Suprapubic skin (tissue), 4 donors: ENCODE measurements around the gene TNFAIP2. TPM values are rescaled to one million over a fixed set of nuclear protein-coding genes. Genes with fewer than 3 reads are reported as not detected.

ENCODE experiments used
- DNase-seq, 2 donors: peaks; one replicate each; pipeline ENCODE4 v3.0.0-alpha.2; 2019; ENCODE audit warnings: low spot score in 2 of 2
- H3K27ac ChIP-seq: fragments of 200-600 bp; sonication (generic); one replicate; pipeline ENCODE4 v1.5.1; 2019
- H3K27me3 ChIP-seq: fragments of 200-600 bp; sonication (generic); one replicate; pipeline ENCODE4 v1.5.1; 2019
- H3K36me3 ChIP-seq: fragments of 200-600 bp; sonication (generic); one replicate; pipeline ENCODE4 v1.5.1; 2019
- H3K4me1 ChIP-seq: fragments of 200-600 bp; sonication (generic); one replicate; pipeline ENCODE4 v1.5.1; 2019
- H3K4me3 ChIP-seq: fragments of 200-600 bp; sonication (generic); one replicate; pipeline ENCODE4 v1.5.1; 2019; ENCODE audit warnings: mild to moderate bottlenecking
- H3K9me3 ChIP-seq: fragments of 200-600 bp; sonication (generic); one replicate; pipeline ENCODE4 v1.5.1; 2019
- EP300 ChIP-seq: sonication (generic); formaldehyde crosslinking; IDR thresholded peaks from one replicate; pipeline ENCODE4 v1.6.1; 2017; ENCODE audit warnings: antibody characterized with exemption
- POLR2A ChIP-seq, 2 donors: fragments of 450-650 bp; IDR thresholded peaks; one replicate each; pipeline ENCODE4 v1.6.1; 2017; ENCODE audit warnings: antibody characterized with exemption in 2 of 2, mild to moderate bottlenecking in 2 of 2, moderate library complexity in 2 of 2
- POLR2AphosphoS5 ChIP-seq, 3 donors: sonication (generic); formaldehyde crosslinking; IDR thresholded peaks; one replicate each; pipeline ENCODE4 v1.6.1; 2017; ENCODE audit warnings: antibody characterized with exemption in 3 of 3
- WGBS: methylation state at CpG from one replicate; pipeline ENCODE4 v1.1.5; 2018; 5-methylcytosine and 5-hydroxymethylcytosine counted together
- total RNA-seq, 4 donors: library from RNA; depleted of rRNA; stranded (reverse); fragments of >200 nt; gene quantifications; one replicate each; pipeline ENCODE4 v1.1.0, GENCODE V29; 2016
- TF ChIP-seq, protein P1 (sequence below), 2 donors: fragments of 200-600 bp in 1 of 2; fragments of 450-650 bp in 1 of 2; sonication (generic) in 1 of 2; IDR thresholded peaks; one replicate each; pipeline ENCODE4 v1.5.1; 2016 to 2019; ENCODE audit warnings: antibody characterized with exemption in 2 of 2, mild to moderate bottlenecking in 1 of 2, moderate library complexity in 1 of 2

TNFAIP2 gene
- total RNA-seq, 4 donors from 2014 or later, result 11.9 to 23.3 (median 16.4) TPM

DNA sequence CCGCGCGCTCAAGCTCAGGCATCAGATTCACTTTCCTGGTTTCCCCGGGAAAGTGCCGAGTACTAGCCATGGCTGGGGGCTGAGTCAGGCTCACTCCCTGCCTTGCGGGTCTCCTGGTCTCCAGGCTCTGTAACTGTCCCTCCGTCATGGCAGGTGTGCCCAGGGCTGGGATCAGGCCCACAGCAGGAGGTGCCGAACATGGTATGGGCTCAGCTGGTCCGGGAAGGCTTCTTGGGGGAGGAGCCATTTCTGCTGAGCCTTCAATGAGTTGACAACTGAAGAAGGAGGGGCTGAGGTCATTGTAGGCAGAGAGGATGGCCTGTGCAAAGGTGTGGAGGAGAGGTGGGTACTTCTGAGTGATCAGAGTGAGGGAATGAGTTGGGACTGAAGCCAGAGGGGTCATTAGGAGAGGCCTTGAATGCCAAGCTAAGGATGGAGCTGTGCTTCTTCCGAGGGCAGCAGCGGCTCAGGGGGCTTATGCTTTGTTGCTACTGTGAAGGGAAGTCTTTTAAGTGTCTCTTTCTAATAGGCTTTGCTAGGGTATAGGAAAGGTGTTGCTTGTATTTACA lies 28.0 kb upstream of the TNFAIP2 start:
- no peaks in the 10 kb centered on the region for H3K36me3 ChIP-seq
- peaks cover 8% of the 10 kb centered on the region for H3K27me3 ChIP-seq
- H3K9me3 ChIP-seq, result no peaks in the 10 kb centered on the region
- H3K4me3 ChIP-seq, result no peak overlapping the region
- TF ChIP-seq, protein P1, sequence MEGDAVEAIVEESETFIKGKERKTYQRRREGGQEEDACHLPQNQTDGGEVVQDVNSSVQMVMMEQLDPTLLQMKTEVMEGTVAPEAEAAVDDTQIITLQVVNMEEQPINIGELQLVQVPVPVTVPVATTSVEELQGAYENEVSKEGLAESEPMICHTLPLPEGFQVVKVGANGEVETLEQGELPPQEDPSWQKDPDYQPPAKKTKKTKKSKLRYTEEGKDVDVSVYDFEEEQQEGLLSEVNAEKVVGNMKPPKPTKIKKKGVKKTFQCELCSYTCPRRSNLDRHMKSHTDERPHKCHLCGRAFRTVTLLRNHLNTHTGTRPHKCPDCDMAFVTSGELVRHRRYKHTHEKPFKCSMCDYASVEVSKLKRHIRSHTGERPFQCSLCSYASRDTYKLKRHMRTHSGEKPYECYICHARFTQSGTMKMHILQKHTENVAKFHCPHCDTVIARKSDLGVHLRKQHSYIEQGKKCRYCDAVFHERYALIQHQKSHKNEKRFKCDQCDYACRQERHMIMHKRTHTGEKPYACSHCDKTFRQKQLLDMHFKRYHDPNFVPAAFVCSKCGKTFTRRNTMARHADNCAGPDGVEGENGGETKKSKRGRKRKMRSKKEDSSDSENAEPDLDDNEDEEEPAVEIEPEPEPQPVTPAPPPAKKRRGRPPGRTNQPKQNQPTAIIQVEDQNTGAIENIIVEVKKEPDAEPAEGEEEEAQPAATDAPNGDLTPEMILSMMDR (IDR thresholded peaks at IDR 0.05), result no peak
- TF ChIP-seq POLR2A (IDR thresholded peaks at IDR 0.05) (no peak), POLR2AphosphoS5 (IDR thresholded peaks at IDR 0.05) (no peak), EP300 (no peak)
- H3K4me1 ChIP-seq, result peaks cover 29% of the 10 kb centered on the region
- H3K27ac ChIP-seq, result no peak overlapping the region
- no peak for DNase-seq
- WGBS, result 90% methylated on average over 6 of the region's 11 CpGs

GRCh38 chr14:103096387-103096786 lies 26.9 kb upstream of the TNFAIP2 start:
- Histone ChIP-seq H3K4me3 (no peak overlapping the region), H3K36me3 (no peaks in the 10 kb centered on the region), H3K27me3 (peaks cover 15% of the 10 kb centered on the region), H3K9me3 (no peaks in the 10 kb centered on the region), H3K27ac (no peak overlapping the region), H3K4me1 (peaks cover 23% of the 10 kb centered on the region)
- TF ChIP-seq POLR2A (IDR thresholded peaks at IDR 0.05) (no peak), EP300 (no peak), POLR2AphosphoS5 (IDR thresholded peaks at IDR 0.05) (no peak)
- TF ChIP-seq, protein P1 (IDR thresholded peaks at IDR 0.05), result no peak
- DNase-seq, result no peak
- 69% methylated on average over 4 of the region's 4 CpGs for WGBS

GRCh38 chr14:103097244-103097993 lies 25.8 kb upstream of the TNFAIP2 start:
- no peak overlapping the region for H3K27ac ChIP-seq

GRCh38 chr14:103097994-103098957 lies 25.0 kb upstream of the TNFAIP2 start:
- Histone ChIP-seq H3K4me3 (no peak overlapping the region), H3K36me3 (no peaks in the 10 kb centered on the region), H3K27ac (no peak overlapping the region), H3K4me1 (peaks cover 31% of the 10 kb centered on the region), H3K9me3 (no peaks in the 10 kb centered on the region), H3K27me3 (peaks cover 33% of the 10 kb centered on the region)
- no peak for DNase-seq
- TF ChIP-seq, protein P1 (IDR thresholded peaks at IDR 0.05), result no peak
- TF ChIP-seq EP300 (no peak), POLR2A (IDR thresholded peaks at IDR 0.05) (no peak), POLR2AphosphoS5 (IDR thresholded peaks at IDR 0.05) (no peak)
- WGBS, result 81% methylated on average over 6 of the region's 31 CpGs

More at GRCh38 chr14:103097244-103097993, 25.8 kb upstream of the TNFAIP2 start:
- Histone ChIP-seq H3K9me3 (no peaks in the 10 kb centered on the region), H3K4me1 (peaks cover 23% of the 10 kb centered on the region), H3K36me3 (no peaks in the 10 kb centered on the region), H3K4me3 (no peak overlapping the region), H3K27me3 (peaks cover 25% of the 10 kb centered on the region)
- 88% methylated on average over 26 of the region's 26 CpGs for WGBS
- DNase-seq, result no peak
- TF ChIP-seq POLR2AphosphoS5 (IDR thresholded peaks at IDR 0.05) (no peak), POLR2A (IDR thresholded peaks at IDR 0.05) (no peak), EP300 (no peak)
- TF ChIP-seq, protein P1 (IDR thresholded peaks at IDR 0.05), result no peak
